ENCODE data around the gene BICDL2. TPM values are rescaled to one million over a fixed set of nuclear protein-coding genes. Genes with fewer than 3 reads are reported as not detected.
A peak's percentile ranks its signal among the peaks of the same experiment; 100 is the strongest.

Gene BICDL2
- total RNA-seq, 4 donors from 2014 or later, result 0.19 to 0.42 TPM; not detected in 2

GRCh38 chr16:3004319-3004718 lies 32.4 kb downstream of the BICDL2 start:
- Histone ChIP-seq H3K9me3 (no peaks in the 10 kb centered on the region), H3K4me3 (peak overlapping the region; percentile 38 to 66 (median 42)), H3K27me3 (peaks cover 0 to 73% (median 8%) of the 10 kb centered on the region in 4 donors), H3K27ac (replicated peaks in 1 of 4) (no peak overlapping the region), H3K4me1 (peaks cover 3 to 18% (median 12%) of the 10 kb centered on the region in 4 donors), H3K36me3 (no peaks in the 10 kb centered on the region)
- intact Hi-C loops (cut with DNase I), result no loop called here
- no peak for TF ChIP-seq EP300 (IDR thresholded peaks at IDR 0.05)
- TF ChIP-seq POLR2AphosphoS5 (IDR thresholded peaks at IDR 0.05), result no peak
- no peak for TF ChIP-seq CTCF (IDR thresholded peaks at IDR 0.05)
- no peak for TF ChIP-seq POLR2A (IDR thresholded peaks at IDR 0.05; ENCODE audit: low read depth)
- WGBS, result no CpG with 5 or more reads among the region's 67 CpGs
- no peak for DNase-seq (ENCODE audit: extremely low spot score)

- Histone ChIP-seq H3K9me3 (no peaks in the 10 kb centered on the region), H3K36me3 (no peaks in the 10 kb centered on the region), H3K27ac (replicated peaks in 1 of 4) (no peak overlapping the region), H3K4me1 (peaks cover 3 to 18% (median 12%) of the 10 kb centered on the region in 4 donors), H3K4me3 (peak overlapping the region; percentile 38 to 66 (median 42)), H3K27me3 (peaks cover 0 to 71% (median 5%) of the 10 kb centered on the region in 4 donors)
- DNase-seq (ENCODE audit: extremely low spot score), result peak; percentile 99
- 16% methylated on average over 25 of the region's 58 CpGs for WGBS
- intact Hi-C loops (cut with DNase I), result loop anchor here (1.0 kb wide), 1 partner anchor 25 kb away; no protein-coding TSS in a partner anchor
- no peak for TF ChIP-seq EP300 (IDR thresholded peaks at IDR 0.05)
- TF ChIP-seq POLR2A (IDR thresholded peaks at IDR 0.05; ENCODE audit: low read depth), result no peak
- peak; percentile 59 to 85 (median 67) for TF ChIP-seq CTCF (IDR thresholded peaks at IDR 0.05)
- peak; percentile 20 to 86 for TF ChIP-seq POLR2AphosphoS5 (IDR thresholded peaks at IDR 0.05)
These were observed 33.0 kb downstream of the BICDL2 start for GRCh38 chr16:3003582-3004270.

GRCh38 chr16:3001316-3001715 lies 35.4 kb downstream of the BICDL2 start:
- TF ChIP-seq EP300 (IDR thresholded peaks at IDR 0.05) (no peak), POLR2AphosphoS5 (IDR thresholded peaks at IDR 0.05) (no peak), POLR2A (IDR thresholded peaks at IDR 0.05; ENCODE audit: low read depth) (no peak), CTCF (IDR thresholded peaks at IDR 0.05) (no peak)
- WGBS, result 73% methylated on average over 10 of the region's 12 CpGs
- no peak for DNase-seq (ENCODE audit: extremely low spot score)
- Histone ChIP-seq H3K27ac (replicated peaks in 1 of 4) (no peak overlapping the region), H3K27me3 (peaks cover 0 to 68% (median 3%) of the 10 kb centered on the region in 4 donors), H3K4me3 (no peak overlapping the region), H3K36me3 (no peaks in the 10 kb centered on the region), H3K9me3 (no peaks in the 10 kb centered on the region), H3K4me1 (peaks cover 3 to 15% (median 12%) of the 10 kb centered on the region in 4 donors)
- intact Hi-C loops (cut with DNase I), result no loop called here

- Histone ChIP-seq H3K4me3 (no peak overlapping the region), H3K36me3 (no peaks in the 10 kb centered on the region), H3K9me3 (no peaks in the 10 kb centered on the region), H3K27ac (replicated peaks in 1 of 4) (no peak overlapping the region), H3K27me3 (peaks cover 0 to 68% (median 3%) of the 10 kb centered on the region in 4 donors), H3K4me1 (peaks cover 3 to 15% (median 12%) of the 10 kb centered on the region in 4 donors)
- no peak for TF ChIP-seq POLR2AphosphoS5 (IDR thresholded peaks at IDR 0.05)
- no peak for TF ChIP-seq EP300 (IDR thresholded peaks at IDR 0.05)
- TF ChIP-seq CTCF (IDR thresholded peaks at IDR 0.05), result no peak
- no peak for TF ChIP-seq POLR2A (IDR thresholded peaks at IDR 0.05; ENCODE audit: low read depth)
- WGBS, result no CpG with 5 or more reads among the region's 4 CpGs
- DNase-seq (ENCODE audit: extremely low spot score), result no peak
- intact Hi-C loops (cut with DNase I), result no loop called here
These were observed 36.2 kb downstream of the BICDL2 start for GRCh38 chr16:3000540-3000939.

All from esophagus muscularis mucosa (tissue), 4 donors.